ENCODE results near the gene AP2A1.

AP2A1 gene

DNA sequence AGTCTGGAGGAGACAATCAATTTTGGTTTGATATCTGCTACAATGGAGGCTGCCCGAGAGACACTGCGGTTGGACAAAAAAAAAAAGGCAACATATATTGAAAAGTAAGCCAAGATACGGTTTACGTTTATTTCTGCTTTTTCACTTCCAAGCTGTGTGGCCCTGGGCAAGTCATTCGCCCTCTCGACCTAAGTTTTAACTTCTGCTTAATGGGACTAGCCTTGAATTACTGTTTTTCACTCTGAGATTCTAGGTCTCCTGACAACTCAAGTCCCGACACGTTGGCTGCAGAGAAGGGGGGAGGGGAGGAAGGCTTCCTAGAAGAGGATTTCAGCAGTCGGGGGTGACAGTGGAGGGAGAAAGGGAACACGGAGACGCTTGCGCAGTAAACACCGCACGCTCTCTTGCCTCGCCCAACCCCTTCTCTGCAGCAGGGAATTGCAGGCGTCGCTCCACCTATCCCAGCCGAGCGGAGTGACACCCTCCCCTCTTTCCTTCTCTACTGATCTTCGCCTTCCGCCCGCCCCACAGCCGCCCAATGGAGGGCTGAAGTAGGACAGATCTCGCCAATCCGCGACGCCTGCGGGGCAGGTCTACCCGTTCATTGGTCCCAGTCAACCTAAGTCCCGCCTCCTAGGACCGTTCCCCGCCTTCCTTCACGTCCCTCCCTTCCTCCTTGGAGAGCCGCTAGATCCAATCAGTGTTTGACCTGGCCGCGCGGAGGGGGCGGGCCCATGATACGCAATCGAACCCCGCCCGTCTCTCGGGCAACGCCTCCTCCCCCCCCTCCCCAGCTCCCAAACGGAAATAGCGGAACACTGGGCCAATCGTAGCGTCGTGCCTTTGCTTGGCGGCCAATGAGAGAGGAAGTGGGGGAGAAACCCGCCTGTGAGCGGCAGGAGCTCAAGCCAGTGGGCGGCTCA lies 533 bp upstream of the AP2A1 start:
- peak; percentile 98 for DNase-seq

- no peak for DNase-seq
These were observed 580 bp downstream of the AP2A1 start for GRCh38 chr19:49767381-49767780.

- DNase-seq, result no peak
These were observed 1.3 kb downstream of the AP2A1 start for GRCh38 chr19:49767967-49768581.

DNA sequence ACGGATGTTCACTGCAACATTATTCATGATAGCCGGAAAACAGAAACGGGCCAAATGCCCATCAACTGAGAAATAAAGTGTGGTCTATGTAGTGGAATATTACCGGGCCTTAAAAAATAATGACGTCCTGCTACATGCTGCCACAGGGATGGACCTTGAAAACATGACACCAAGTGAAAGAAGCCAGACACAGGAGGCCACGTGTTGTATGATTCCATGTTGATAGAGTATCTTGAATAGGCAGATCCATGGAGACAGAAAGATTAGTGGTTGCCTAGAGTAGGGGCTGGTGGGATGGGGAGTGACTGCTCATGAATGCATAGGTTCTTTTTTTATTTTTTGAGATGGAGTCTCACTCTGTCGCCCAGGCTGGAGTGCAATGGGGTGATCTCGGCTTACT lies 3.7 kb downstream of the AP2A1 start:
- no peak for DNase-seq

DNA sequence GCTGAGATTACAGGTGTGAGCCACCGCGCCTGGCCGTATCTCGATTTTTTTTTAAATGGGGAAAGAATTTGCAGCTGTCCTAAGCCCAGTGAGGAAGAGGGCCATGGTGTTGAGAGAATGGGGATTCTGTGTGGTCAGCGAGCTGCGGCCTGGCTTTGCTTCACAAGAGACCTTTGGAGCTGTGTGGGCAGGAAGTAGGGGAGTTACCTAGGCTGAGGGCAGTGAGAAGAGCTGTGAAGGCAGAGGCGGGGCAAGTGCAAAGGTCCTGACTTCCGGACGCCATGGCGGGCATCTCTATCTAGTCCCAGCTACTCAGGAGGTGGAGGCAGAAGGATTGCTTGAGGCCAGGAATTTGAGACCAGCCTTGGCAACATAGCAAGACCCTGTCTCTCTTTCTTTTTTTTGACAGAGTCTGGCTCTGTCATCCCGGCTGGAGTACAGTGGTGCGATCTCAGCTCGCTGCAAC lies 4.9 kb downstream of the AP2A1 start:
- DNase-seq, result no peak

DNA sequence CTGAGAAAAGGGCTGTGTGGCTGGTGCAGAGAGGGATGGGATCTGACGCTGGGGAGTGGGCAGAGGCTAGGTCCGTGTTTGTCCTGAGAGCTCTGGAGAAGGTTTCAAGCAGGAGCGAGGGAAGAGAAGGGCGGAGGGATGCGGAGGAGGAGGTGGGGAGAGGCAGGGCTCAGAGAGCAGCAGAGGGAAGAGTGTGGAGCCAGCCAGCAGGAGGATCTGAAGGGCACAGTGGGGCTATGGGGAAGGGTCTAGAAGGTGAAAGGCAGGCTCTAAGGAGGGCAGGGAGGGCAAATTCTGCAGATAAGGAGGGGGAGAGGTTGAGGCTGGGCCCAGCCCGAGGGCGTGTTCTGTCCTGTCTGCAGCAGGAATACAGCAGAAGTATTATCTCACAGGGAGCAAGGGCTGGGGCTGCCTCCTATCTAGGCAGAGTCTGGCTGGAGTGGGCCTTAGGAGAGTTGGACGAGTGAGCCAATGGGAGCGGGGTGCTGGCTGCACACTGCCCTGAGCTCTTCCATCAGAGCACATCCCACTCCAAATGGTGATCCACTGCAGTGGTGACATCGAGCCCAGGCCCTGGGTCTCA lies 6.1 kb downstream of the AP2A1 start:
- DNase-seq, result no peak

DNA sequence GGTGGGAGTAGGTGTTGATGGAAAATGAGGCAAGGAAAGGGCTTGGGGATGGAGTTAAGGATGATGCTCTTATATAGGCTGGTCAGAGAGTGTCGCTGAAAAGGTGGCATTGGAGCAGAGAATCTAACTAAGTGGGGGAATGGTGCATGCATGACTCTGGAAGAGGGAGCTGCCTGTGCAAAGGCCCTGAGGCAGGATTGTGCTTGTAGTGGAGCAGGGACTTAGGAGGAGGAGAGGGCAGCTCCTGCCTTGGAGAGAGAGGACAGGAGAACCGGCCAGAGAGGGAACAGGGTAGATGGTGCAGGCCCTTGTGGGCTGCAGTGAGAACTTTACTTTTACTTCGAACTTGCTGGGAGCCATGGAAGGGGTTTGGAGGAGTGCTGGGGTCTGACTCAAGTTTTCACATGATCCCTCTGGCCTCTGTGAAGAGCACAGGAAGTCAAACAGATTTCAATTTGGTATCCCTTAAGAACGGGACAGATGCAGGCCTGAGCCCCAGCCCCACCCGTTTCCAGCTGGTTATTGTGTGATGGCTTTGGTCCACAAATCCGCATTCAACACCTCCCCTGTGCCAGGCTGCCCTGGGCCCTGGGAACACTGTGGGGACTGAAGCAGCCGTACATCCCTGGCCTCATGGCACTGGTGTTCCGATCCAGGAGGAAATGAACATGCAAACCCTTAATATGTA lies 7.0 kb downstream of the AP2A1 start:
- DNase-seq, result no peak

GRCh38 chr19:49774969-49775368 lies 8.2 kb downstream of the AP2A1 start:
- no peak for DNase-seq

DNA sequence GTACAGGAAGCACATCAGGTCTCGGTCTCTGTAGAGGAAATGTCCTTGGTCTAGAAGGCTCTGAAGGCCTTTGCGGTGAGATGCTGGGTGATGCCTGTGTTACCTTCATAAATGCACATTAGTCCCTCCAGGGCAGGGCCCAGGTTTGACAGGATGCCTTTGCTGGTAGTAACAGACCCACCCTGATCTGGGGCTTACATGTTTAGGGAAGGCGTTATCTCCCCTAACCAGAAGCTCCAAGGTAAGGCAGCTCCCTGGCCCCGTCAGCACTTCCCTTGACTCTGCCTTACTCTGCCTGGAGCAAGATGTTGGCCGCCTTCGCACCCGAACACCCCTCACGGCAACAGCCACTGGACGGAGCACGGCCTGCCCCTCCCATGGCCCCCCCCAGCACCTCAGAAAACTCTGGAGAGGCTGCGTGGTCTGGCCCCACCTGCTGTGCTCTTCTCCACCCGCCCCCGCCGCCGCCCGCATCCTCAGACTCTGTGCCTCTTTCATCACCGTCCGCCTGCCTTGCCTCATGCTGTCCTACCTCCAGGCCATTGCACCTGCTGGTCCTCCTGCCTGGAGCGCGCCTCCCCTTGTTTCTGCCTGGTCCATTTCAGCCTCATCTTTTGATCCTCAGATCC lies 9.1 kb downstream of the AP2A1 start:
- no peak for DNase-seq

DNA sequence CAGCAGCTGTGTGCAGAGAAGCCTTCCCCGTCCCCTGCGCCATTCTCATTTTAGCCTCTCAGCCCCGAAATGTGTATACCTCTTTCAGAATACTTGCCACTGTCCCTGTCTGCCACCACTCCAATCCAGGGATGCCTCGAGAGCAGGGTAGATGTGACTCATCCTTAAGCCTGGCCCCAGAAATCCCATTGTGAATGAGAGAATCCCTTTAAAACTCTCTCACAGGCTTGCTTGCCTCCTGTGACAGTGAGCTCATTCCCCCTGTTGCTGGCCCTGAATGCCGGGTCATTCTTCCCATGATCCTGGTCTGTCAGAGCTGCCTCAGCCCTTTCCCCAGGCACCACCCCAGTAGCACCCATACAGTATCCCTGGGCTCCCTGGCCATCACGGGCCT lies 9.6 kb downstream of the AP2A1 start:
- no peak for DNase-seq

DNA sequence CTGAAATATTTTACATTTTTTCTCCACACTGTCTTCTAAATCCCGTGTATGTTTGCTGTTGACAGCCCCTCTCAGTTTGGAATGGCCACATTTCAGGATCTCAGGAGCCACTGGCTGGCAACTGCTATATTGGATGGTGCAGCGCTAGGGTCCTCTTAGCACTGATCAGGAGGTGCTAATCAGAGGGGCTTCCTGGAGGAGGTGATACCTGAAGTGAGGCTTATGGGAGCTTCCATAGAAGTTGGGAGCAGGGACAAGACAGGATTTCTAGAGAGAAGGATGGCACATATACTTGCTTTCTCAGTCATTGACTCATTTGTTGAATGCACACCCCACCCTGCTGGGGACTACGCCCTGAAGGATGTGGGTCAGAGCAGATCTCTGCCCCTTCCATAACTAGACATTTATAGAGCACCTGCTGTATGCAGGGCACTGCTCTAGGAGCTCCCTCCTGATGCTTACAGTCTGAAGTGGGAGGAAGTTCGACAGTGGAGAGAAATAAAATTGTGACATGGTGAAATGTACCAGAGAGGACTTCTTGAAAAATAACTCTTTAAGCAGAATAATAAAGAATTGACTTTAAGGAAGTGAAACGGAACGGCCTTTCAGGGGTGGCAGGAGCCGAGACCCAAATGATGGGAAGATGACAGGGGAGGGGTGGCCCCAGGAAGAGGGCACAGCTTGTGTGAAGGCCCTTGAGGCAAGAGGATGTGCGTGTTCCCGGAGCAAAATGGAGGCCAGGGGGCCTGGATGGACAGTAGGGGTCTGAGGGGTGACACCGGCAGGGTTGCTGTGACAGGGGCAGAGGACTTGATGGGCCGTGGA lies 13.1 kb downstream of the AP2A1 start:
- DNase-seq, result no peak

DNA sequence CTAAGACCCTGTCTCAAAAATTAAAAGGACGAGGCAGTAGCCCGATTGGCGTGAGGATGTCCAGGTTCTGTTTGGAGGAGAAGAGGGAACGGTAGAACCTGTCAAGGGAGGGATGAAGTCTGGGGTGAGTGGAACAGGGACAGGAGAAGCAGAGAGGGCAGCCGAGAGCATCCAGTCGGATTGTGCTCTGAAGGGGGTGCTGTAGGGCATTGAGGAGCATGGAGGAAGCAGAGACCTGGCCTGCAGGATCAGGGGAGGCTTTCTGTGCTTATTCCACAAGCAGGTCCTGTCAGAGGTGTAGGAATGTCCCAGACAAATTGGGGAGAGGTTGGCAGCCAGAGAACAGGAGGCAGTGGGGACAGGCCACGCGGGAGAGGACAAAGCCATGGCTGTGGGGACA lies 14.1 kb downstream of the AP2A1 start:
- no peak for DNase-seq

- no peak for DNase-seq
These were observed 14.6 kb downstream of the AP2A1 start for GRCh38 chr19:49781394-49781793.

DNA sequence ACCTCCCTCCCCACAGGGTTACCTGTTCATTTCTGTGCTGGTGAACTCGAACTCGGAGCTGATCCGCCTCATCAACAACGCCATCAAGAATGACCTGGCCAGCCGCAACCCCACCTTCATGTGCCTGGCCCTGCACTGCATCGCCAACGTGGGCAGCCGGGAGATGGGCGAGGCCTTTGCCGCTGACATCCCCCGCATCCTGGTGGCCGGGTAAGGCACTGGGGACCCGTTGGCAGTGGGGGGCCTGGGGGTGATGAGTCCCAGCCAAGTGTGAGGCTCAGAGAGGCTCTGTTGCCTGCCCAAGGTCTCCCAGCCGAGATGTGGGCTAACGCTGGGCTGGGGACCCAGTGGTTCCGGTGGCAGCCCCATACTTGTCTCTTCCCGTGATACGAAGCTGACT lies 15.7 kb downstream of the AP2A1 start:
- DNase-seq, result no peak

DNA sequence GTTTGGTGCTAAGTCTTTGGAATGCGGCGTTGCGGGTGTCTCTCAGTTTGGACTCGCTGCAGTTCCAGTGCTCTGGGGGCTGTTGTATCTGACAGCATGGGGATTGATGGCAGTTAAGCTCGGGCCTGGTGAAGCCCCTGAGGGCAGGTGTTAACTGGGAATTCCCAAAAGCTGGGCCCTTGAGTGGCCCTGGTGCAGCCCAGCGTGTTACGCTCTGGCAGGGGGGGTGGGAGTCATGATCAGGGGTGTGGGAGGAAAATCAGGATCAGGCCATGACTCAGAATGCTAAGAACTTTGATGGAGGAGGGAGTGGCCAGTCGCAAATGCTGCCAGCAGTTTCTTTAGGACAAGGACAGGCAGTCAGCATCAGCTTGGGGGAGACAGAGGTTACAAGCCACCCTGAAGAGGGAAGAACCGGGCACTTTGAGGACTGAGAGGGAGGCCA lies 19.6 kb downstream of the AP2A1 start:
- DNase-seq, result no peak

DNA sequence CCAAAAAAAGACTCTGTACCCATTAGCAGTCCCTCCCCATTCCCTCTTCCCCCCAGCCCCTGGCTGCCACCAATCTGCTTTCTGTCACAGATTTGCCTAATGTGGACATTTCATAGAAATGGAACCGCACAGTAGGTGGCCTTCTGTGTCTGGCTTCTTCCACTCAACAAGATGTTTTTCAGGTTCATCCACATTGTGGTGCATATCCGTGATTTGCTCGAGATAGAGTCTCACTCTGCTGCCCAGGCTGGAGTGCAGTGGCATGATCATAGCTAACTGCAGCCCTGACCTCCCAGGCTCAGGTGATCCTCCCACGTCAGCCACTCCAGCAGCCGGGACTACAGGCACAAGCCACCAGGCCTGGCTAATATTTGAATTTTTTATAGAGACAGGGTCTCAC lies 20.9 kb downstream of the AP2A1 start:
- no peak for DNase-seq

DNA sequence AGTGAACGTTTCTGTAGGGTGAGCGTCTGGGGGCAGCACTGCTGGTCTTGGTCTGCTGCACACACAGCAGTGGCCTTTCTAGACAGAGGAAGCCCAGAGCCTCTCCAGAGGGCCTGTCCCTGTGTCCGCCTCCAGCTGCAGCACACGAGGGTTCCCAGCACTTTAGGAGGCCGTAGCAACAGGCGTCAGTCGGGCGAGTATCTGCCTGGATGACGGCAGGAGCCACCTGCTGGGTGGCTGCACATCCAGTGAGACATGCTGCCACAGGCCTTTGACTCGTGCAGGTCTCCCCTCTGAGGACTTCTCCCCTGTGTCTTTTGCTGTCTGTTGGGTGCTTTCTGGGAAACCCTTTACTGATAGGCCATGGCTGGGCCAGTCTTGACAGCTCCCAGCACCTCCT lies 22.1 kb downstream of the AP2A1 start:
- DNase-seq, result no peak

DNA sequence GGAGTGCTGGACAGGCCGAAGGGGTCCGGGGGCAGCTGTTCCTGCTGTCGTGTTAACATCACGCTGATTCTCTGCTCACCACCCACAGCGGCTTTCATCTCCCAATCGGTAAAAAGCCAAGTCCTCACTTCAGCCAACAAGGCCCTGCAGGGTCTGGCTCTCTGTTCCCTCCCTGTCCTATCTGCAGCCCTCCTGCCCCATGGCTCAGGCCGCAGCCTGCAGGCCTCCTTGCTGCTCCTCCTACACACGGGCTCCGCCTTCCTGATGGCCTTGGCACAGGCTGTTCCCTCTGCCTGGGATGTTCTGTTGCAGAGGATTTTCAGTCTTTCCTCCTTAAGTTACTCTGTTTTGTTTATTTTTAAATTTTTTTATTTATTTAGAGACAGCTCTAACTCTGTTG lies 24.1 kb downstream of the AP2A1 start:
- DNase-seq, result no peak

- no peak for DNase-seq
These were observed 25.1 kb downstream of the AP2A1 start for GRCh38 chr19:49791776-49792445.

DNA sequence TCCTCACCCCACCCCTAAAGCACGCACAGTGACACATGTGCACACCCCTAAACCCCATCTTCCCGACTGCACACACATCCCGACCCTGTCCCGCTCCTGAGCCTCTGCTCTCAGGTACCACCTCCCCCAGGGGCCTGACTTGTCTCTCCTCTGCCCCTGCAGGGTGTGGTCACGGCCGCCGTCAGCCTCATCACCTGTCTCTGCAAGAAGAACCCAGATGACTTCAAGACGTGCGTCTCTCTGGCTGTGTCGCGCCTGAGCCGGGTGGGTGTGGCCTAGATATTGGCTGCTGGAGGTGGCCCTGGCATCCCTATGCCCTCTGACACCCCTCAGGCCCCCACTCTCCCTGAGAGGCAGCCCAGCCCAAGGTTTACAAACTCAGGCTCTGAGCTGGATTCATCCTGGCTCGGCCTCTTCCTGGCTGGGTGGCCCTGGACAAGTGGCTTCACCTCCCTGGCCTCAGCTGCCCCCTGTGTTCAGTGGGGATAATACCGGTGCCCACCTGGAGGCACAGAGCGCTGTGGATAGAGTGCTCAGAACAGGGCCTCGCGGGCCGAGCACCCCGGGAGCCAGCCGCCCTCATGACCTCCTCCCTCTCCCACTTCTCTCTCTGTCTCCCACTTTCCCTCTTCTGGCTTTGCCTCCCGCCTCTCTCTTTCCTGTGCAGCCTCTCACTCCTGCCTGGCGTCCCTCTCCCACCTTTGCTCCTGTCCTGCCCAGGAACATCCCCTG lies 26.2 kb downstream of the AP2A1 start:
- DNase-seq, result no peak

- DNase-seq, result no peak
These were observed 26.7 kb downstream of the AP2A1 start for GRCh38 chr19:49793561-49793840.
